ENCODE results near the gene AGPS. TPM values are rescaled to one million over a fixed set of nuclear protein-coding genes. Genes with fewer than 3 reads are reported as not detected.

The AGPS gene
- total and polyA plus RNA-seq, 9 of the 15 experiments (the other 6 are each of a cell fraction or from before 2014, with no cell fraction given), result 15.5 to 211 (median 63.1) TPM

DNA sequence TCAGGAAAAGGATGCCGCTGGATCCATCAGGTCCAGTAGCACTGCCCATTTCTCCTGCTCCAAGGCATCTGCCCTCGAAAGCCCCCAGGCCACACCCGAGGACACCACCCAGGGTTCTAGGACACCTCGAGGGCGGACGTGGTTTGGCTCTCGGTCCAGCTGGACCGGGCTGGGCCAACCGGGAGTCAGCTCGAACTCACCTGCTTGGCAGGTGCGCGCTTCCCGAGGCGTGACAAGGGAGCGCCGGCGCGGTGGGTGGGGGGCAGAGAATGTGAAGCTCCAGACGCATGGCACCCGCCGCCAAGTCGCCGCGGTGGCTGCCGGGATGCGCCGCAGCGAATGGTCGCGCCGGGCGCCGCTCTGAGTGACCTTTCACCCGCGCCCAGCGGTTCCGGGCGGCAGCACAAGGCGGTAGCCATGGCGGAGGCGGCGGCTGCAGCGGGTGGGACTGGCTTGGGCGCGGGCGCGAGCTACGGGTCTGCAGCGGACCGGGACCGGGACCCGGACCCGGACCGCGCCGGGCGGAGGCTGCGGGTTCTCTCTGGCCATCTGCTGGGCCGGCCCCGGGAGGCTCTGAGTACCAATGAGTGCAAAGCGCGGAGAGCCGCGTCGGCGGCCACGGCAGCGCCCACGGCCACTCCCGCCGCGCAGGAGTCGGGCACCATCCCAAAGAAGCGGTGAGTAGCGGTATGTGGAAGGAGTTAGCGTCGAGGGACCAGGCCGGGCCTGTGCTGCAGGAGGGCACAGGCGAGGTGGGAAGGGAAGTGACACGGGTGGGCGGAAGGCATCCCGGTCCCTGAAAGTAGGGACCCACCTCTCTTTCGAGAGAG lies at the start of gene AGPS (continued):
- TF ChIP-seq ZBTB5 (IDR thresholded peaks at IDR 0.05), result no peak
- peak; percentile 94; the same call in 1 of the 2 replicates for TF ChIP-seq ZNF76 (CRISPR knock-in tag; IDR thresholded peaks at IDR 0.05; ENCODE audit: borderline replicate concordance)
- TF ChIP-seq NR4A1 (CRISPR knock-in tag; IDR thresholded peaks at IDR 0.05), result peak; percentile 87
- TF ChIP-seq NR4A1 (tag; IDR thresholded peaks at IDR 0.05), result peak; percentile 91
- peak; percentile 52; the same call in 1 of the 2 replicates for TF ChIP-seq POLR2H (tag; IDR thresholded peaks at IDR 0.05; ENCODE audit: low read depth)
- no peak for TF ChIP-seq ZNF586 (CRISPR knock-in tag; conservative IDR thresholded peaks at IDR 0.05)
- TF ChIP-seq NCOA1 (IDR thresholded peaks at IDR 0.05; ENCODE audit: low read depth), result 0 out of 2 replicates have a peak, but pooled peaks have one; percentile 39
- TF ChIP-seq TRIM24 (IDR thresholded peaks at IDR 0.05), result peak in 1 of 2 experiments; percentile 42; a peak in 1 of 4 replicates
- peak; percentile 87; the same call in 1 of the 2 replicates for TF ChIP-seq FOXK1 (CRISPR knock-in tag; IDR thresholded peaks at IDR 0.05; ENCODE audit: borderline replicate concordance)
- TF ChIP-seq COPS2 (conservative IDR thresholded peaks at IDR 0.05), result no peak
- TF ChIP-seq, protein P1, sequence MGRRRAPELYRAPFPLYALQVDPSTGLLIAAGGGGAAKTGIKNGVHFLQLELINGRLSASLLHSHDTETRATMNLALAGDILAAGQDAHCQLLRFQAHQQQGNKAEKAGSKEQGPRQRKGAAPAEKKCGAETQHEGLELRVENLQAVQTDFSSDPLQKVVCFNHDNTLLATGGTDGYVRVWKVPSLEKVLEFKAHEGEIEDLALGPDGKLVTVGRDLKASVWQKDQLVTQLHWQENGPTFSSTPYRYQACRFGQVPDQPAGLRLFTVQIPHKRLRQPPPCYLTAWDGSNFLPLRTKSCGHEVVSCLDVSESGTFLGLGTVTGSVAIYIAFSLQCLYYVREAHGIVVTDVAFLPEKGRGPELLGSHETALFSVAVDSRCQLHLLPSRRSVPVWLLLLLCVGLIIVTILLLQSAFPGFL (CRISPR knock-in tag; IDR thresholded peaks at IDR 0.05), result no peak
- peak; percentile 80 for TF ChIP-seq C11orf30 (IDR thresholded peaks at IDR 0.05; ENCODE audit: low read depth)
- TF ChIP-seq HCFC1 (IDR thresholded peaks at IDR 0.05; ENCODE audit: low read depth, low read length), result peak; percentile 82
- no peak for TF ChIP-seq MCM5 (IDR thresholded peaks at IDR 0.05; ENCODE audit: low read depth)
- no peak for TF ChIP-seq CTCF (IDR thresholded peaks at IDR 0.05 in 2 of 3, conservative IDR thresholded peaks at IDR 0.05 in 1 of 3; ENCODE audit: insufficient read depth in 2 of 3, low read depth in 1 of 3, low read length in 3 of 3)
- peak; percentile 50; the same call in 1 of the 2 replicates for TF ChIP-seq ATF2 (CRISPR knock-in tag; IDR thresholded peaks at IDR 0.05)
- TF ChIP-seq GATA2 (CRISPR knock-in tag; IDR thresholded peaks at IDR 0.05), result no peak
- TF ChIP-seq ETS2 (tag; IDR thresholded peaks at IDR 0.05; ENCODE audit: borderline replicate concordance, poor library complexity, severe bottlenecking), result no peak
- TF ChIP-seq, protein P2, sequence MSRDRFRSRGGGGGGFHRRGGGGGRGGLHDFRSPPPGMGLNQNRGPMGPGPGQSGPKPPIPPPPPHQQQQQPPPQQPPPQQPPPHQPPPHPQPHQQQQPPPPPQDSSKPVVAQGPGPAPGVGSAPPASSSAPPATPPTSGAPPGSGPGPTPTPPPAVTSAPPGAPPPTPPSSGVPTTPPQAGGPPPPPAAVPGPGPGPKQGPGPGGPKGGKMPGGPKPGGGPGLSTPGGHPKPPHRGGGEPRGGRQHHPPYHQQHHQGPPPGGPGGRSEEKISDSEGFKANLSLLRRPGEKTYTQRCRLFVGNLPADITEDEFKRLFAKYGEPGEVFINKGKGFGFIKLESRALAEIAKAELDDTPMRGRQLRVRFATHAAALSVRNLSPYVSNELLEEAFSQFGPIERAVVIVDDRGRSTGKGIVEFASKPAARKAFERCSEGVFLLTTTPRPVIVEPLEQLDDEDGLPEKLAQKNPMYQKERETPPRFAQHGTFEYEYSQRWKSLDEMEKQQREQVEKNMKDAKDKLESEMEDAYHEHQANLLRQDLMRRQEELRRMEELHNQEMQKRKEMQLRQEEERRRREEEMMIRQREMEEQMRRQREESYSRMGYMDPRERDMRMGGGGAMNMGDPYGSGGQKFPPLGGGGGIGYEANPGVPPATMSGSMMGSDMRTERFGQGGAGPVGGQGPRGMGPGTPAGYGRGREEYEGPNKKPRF (IDR thresholded peaks at IDR 0.05; ENCODE audit: low read depth, low read length), result no peak
